Measurements from ENCODE around the gene CDH13.

DNA sequence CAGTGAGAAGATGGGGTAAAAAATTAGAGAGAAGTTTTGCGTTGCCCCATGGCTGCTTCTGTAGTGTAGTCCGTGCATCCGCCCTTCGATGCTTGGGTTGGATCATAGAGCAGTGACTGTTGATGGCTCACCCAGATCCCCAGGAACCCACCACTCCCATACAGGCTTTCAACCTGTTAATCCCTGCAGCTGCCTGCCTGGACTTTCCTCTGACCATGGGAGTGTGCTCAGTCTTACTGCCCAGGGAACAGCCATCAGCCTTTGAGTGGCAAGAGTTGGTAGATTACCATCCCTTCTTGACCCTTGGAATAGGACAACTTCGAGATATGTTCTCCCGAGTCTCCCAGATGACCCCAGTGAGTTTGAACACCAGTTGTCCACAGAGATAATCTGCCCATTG is 881.5 kb downstream of the CDH13 start:
- TF ChIP-seq, protein P1, sequence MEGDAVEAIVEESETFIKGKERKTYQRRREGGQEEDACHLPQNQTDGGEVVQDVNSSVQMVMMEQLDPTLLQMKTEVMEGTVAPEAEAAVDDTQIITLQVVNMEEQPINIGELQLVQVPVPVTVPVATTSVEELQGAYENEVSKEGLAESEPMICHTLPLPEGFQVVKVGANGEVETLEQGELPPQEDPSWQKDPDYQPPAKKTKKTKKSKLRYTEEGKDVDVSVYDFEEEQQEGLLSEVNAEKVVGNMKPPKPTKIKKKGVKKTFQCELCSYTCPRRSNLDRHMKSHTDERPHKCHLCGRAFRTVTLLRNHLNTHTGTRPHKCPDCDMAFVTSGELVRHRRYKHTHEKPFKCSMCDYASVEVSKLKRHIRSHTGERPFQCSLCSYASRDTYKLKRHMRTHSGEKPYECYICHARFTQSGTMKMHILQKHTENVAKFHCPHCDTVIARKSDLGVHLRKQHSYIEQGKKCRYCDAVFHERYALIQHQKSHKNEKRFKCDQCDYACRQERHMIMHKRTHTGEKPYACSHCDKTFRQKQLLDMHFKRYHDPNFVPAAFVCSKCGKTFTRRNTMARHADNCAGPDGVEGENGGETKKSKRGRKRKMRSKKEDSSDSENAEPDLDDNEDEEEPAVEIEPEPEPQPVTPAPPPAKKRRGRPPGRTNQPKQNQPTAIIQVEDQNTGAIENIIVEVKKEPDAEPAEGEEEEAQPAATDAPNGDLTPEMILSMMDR (conservative IDR thresholded peaks at IDR 0.05; ENCODE audit: low read depth, low read length), result no peak
- no peak for TF ChIP-seq EZH2 (IDR thresholded peaks at IDR 0.05; ENCODE audit: borderline replicate concordance, low read depth, low read length, poor library complexity, severe bottlenecking)

Measured in A673 (cell line).